COR-L47 (cell line): ENCODE measurements around the gene HBM.
"Not testable (repeated sequence)": the region's sequence is repeated elsewhere in the genome, so short reads cannot be mapped to it uniquely, and the experiment has no call there.

ENCODE experiments used
- DNase-seq: peaks from one replicate; lab custom pipeline; 2025; lab: John Stamatoyannopoulos, UW

Gene HBM, protein sequence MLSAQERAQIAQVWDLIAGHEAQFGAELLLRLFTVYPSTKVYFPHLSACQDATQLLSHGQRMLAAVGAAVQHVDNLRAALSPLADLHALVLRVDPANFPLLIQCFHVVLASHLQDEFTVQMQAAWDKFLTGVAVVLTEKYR

GRCh38 chr16:165539-166374 lies at the start of gene HBM:
HBM (plus strand) TSS chr16:165978; CDS start chr16:165998, 20 bp downstream.
- no peak for DNase-seq

GRCh38 chr16:116015-116414 lies 49.8 kb upstream of the HBM start:
- no peak for DNase-seq

DNA sequence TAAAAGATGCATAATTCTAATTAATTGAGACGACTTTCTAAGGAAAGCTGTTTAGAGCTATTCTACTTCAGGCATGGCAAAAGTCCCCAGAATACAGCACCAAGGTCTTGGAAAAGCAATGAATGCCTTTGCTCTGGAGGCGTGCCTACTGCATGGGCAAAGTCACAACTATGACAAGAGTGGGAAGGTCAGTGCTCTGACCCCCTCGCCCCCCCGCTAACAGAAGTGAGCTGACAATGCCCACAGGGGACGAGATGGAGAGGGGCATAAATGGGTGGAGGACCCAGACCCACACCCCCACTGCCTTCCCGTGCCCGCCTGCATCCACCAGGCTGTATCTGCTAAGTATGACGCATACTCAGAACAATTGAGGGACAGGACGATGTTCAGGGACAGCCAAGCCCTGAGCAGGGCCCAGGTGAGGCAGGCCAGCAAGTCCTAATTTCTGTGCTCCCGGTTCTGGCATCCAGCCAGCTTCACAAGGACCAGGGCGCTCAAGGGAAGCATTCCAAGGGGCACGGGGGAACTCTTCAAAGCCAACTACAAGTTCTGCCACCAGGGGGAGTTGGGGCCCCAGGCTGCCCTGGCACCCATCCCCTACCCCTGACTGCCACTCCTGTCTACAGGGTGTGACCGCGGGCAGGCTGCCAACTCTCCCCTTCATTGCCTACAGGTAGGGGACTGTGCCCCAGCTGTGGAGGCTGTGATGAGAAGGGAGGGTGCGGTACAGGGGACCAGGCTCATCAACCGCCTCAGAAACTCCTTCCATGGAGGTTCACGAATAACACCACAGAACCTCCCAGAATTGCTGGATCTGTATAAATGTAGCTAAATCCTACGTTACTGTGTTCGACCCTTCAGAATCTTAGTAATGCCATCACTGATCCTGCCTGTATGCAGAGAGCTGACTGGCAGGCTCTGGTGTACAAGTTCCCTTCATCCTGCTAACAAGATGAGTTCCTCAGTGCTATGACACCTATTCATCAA lies 48.1 kb upstream of the HBM start:
- DNase-seq = peak; percentile 94

- no peak for DNase-seq
Observed at GRCh38 chr16:118857-119256, 46.9 kb upstream of the HBM start.

- no peak for DNase-seq
Observed at GRCh38 chr16:119295-119694, 46.5 kb upstream of the HBM start.

DNA sequence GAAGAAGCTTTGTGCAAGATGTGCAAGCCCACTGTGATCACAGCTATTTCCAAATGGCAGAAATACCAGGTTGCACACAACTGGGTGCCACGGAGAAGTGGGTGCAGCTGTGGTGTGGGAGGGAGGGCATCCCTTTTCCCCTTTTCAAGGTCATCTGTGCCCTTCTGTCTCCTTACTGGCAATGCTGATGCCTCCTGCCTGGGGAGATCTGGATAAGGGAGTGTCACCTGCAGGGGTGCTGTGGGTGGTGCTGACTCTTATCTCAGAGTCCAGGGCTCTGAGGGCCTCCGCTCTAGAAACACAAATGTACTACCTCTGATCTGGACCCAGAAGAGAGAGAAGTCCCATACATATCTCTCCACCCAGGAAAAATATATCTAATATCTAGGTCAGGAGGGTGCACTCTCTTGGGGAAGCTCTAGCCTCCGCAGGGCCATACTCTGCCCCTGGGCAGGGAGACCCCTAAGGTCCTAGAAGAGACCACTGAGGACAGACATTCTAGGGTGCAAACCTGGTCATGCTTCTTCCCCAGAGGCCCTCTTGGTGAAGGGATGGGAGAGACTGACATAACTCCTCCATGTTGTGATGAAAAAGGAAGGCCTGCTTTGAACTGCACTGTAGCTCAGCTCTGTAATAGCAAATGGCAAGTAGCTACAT lies 45.8 kb upstream of the HBM start:
- DNase-seq = no peak

DNA sequence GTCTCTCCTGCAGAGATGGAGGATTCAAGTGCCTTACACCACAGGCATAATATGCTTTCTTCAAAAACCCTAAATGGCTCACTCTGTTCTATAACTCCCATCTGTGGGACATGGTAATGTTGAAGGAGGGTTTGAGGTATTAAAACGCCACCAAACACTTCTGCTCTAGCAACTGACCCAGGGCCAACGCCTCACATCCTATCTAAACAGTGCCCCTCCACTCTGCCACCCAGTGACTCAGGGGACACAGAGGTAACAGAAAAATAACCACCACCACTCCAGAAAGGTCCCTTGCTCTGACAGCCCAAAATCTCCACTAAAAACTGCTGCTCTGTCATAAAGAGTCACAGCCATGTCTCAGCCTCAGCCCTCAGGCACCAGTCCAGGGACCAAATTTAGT lies 45.0 kb upstream of the HBM start:
- DNase-seq = no peak

DNA sequence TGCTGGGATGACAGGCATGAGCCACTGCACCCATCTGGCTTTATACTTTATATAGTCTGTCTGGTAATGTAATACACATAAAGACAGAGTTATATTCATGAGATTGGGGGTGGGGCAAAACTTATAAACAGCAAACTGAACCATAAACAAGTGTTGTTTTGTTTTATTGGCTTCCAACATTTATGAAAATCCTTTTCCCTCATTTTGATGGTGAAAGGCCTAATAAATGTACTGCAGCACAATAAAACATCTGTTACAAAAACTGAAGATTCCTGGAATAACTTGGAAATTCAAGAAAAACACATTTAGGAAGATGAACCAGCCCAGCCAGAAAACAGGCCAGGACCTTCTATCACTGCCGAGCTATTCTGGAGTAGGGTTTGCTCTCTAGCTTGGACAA lies 43.4 kb upstream of the HBM start:
- DNase-seq = no peak

DNA sequence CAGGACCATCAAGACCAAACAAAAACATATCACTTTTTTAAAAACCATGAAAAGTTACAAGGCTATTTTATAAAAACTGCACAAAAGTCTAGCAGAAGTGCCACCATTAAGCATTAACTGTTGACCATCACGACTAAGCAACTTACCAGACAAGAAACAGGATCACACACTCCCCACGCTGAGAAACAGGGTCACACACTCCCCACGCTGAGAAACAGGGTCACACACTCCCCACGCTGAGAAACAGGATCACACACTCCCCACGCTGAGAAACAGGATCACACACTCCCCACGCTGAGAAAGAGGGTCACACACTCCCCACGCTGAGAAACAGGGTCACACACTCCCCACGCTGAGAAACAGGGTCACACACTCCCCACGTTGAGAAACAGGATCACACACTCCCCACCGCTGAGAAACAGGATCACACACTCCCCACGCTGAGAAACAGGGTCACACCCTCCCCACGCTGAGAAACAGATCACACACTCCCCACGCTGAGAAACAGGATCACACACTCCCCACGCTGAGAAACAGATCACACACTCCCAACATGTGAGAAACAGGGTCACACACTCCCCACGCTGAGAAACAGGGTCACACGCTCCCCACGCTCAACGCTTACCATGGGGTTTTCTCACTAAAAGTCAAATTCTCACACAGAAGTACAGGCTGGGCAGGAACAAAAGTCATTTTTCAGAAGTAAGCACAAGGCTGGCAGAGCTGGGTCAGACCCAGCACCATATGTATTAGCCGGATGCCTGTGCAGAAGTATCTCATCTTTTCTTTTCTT lies 42.0 kb upstream of the HBM start:
- not testable (repeated sequence) for DNase-seq

DNA sequence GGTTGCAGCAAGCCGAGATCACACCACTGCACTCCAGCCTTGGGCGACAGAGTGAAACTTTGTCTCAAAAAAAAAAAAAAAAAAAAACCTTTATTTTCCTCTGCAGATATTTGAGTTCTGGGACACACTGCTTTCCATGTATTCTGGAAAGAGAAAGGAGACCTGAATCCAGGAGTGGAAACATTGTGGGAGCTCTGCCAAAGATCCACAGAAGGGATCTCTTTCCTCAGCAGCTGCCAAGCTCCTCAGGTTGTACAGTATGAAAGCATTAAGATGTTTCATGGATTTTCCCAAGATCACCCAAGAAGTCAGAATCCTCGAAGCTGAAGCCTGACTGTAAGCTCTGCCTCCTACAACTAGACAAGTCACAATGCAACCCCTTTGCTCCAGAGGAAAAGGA lies 40.8 kb upstream of the HBM start:
- DNase-seq = no peak

GRCh38 chr16:129075-129474 lies 36.7 kb upstream of the HBM start:
- DNase-seq = no peak

DNA sequence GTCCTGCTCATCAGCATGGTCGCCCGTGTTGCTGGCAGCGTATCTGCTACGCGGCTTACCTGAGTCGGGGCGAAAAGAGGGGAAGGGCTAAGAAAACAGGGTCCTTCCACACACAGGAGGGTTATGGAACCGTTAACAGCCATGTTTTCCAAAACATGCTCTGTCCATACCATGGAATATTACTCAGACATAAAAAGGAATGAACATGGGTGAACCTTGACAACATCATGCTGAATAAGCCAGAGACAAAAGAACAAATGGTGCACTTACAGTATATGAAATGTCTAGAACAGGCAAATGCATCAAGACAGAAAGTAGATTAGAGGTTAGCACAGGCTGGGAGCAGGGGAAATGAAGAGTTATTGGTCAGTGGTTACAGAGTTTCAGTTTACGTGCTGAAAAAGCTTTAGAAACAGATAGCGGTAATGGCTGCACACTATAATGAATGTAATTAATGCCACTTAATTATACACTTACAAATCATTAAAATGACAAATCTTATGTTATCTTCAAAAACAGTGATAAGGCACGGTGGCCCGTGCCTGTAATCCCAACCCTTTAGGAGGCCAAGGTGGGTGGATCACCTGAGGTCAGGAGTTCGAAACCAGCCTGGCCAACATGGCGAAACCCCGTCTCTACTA lies 35.1 kb upstream of the HBM start:
- DNase-seq = no peak

DNA sequence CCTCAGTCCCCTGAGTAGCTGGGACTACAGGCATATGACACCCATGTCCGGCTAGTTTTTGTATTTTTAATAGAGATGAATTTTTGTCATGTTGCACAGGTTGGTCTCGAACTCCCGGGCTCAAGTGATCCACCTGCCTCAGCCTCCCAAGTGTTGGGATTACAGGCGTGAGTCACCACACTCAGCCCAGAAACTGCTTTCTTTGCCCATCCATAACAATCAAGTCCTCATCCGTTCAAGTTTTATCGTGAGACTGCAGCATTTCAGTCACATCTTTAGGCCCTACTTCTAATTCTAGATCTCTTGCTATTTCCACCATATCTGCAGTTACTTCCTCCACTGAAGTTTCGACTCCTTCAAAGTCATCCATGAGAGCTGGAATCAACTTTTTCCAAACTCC lies 33.7 kb upstream of the HBM start:
- no peak for DNase-seq

DNA sequence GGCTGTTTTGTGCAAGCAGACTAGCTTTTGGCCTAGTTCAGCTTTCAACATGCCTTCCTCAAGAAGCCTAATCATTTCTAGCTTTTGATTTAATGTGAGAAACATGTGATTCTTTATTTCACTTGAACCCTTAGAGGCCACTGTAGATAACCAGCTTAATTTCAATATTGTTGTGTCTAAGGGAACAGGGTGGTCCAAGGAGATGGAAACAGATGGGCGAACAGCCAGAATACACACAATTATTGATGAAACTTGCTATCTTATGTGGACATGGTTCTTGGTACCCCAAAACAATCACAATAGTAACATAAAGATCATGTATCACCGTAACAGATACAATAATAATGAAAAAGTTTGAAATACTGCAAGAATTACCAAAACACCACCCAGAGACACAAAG lies 32.1 kb upstream of the HBM start:
- no peak for DNase-seq

DNA sequence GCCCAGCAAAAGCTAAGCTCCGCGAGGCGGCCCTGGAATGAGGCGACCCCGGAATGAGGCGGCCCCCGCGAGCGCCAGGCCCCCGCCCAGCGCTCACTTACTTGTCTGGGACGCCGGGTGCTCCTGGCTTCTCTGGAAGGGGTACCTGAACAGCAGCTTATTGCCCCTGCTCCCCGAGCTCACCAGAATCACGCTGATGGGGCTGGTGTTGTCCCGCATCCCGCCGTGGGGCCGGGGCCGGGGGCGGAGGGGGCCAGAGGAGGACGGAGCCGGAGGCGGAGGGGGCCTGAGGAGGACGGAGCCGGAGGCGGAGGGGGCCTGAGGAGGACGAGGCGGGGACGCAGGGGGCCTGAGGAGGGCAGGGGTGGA lies 27.7 kb upstream of the HBM start:
- no peak for DNase-seq

DNA sequence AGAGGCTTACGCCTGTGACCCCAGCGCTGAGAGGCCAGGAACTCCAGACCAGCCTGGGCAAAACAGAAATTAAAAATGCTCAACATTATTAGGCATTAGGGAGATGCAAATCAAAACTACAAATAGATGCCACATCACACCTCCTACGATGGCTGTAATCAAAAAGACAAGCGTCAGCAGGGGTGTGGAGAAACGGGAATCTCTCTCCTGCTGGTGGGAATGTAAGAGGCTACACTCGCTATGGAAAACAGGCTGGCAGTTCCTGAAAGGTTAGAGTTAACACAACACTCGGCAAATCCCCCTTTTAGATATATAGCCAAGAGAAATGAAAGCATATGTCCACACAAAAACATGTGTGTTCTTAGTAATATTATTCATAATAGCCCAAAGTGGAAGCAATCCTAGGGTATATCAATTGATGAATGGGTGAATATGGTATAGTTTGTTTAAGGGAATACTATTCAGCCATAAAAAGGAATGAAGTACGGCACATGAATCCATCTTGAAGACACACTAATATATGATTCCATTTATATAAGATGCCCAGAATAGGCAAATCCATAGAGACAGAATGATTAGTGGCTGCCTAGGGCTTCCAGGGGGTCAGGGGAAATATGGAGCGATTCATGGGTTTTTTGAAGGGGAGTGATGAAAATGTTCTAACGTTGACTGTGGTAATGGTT lies 25.5 kb upstream of the HBM start:
- no peak for DNase-seq

DNA sequence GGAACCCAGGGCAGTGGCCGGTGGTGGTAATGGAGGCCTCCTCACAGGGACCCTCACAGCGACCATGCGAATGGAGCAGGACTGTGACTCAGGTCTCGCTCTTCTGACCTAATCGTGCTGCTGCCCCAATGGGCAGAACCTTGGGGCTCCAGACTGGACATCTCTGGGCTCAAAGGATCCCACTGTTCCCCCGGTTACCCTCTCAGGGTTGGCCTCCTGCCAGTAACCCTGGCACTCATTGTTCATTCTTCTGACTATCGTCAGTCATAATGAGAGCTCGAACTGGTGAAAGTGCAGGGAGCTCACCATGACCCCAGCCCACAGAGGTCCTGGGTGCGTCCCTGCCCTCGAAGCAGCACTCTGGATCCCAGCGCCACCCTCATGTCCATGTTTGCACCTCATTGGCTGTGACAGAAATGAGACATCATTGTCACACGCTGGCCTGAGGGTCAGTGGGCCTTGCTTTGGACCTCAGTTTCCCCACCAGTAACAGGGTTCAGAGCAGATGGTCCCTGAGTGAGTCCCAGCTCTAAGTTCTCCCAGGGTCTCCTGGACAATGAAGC lies 23.3 kb upstream of the HBM start:
- no peak for DNase-seq

DNA sequence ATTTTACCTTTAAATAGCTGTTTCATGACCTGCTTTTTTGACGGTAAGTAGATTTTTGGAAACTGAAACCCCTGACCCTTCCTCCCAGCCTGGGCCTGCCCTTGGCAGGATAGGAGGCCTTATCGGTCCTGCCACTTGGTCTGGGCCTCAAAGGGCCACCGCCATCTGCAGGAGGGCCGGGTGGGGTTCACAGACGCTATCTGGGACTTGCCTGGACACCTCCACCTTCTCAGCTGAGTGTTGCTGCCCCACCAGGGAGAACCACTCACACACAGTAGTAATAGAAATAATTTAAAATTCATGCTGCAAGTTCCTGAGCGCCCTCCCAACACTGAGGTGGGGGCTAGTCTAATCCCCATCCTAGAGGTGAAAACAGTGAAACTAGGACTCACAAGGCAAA lies 22.7 kb upstream of the HBM start:
- no peak for DNase-seq

GRCh38 chr16:143456-143855 lies 22.3 kb upstream of the HBM start:
- no peak for DNase-seq

DNA sequence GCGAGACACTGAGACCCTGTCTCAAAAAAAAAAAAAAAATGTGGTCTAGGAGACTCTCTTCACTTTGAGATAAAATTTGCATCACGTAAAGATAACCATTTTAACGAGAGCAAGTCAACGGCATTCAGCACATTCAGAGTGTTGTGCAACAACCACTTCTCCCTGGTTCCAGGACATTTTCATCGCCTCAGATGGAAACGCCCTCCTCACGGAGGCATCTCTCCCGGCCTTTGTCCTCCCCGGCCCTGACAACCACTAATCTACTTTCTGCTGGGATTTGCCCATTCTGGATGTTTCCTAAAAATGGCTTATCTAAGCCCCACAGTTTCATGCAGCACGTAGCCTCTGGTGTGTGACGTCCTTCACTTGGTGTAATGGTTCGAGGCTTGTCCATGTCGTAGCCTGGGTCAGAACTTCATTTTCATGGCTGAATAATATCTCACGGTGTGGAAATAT lies 21.0 kb upstream of the HBM start:
- no peak for DNase-seq
